ENCODE measurements around the gene ZNF862. TPM values are rescaled to one million over a fixed set of nuclear protein-coding genes. Genes with fewer than 3 reads are reported as not detected.

ZNF862 gene
- total RNA-seq, 1 donor from 2014 or later: 10.4 TPM

- intact Hi-C loops (cut with micrococcal nuclease): no loop called here
- Histone ChIP-seq H3K4me1 (no peaks in the 10 kb centered on the region), H3K27me3 (ENCODE audit: low read depth) (peaks cover 17% of the 10 kb centered on the region), H3K36me3 (no peaks in the 10 kb centered on the region), H3K4me3 (no peak overlapping the region), H3K9me3 (replicated peaks) (no peaks in the 10 kb centered on the region), H3K27ac (replicated peaks) (no peak overlapping the region)
- DNase-seq: no peak
- TF ChIP-seq CTCF (IDR thresholded peaks at IDR 0.05; ENCODE audit: borderline replicate concordance): no peak
Measured at GRCh38 chr7:149815121-149815520, 23.1 kb upstream of the ZNF862 start.

- DNase-seq: no peak
- intact Hi-C loops (cut with micrococcal nuclease): no loop called here
Measured at GRCh38 chr7:149815661-149816266, 22.4 kb upstream of the ZNF862 start.

GRCh38 chr7:149816267-149816751, 21.9 kb upstream of the ZNF862 start:
- H3K36me3 ChIP-seq: no peaks in the 10 kb centered on the region
- no peak overlapping the region for H3K27ac ChIP-seq (replicated peaks)
- intact Hi-C loops (cut with micrococcal nuclease): no loop called here
- H3K27me3 ChIP-seq (ENCODE audit: low read depth): peaks cover 17% of the 10 kb centered on the region
- DNase-seq: no peak
- no peak overlapping the region for H3K4me3 ChIP-seq
- no peaks in the 10 kb centered on the region for H3K4me1 ChIP-seq
- H3K9me3 ChIP-seq (replicated peaks): no peaks in the 10 kb centered on the region
- no peak for TF ChIP-seq CTCF (IDR thresholded peaks at IDR 0.05; ENCODE audit: borderline replicate concordance)

More at GRCh38 chr7:149815661-149816266, 22.4 kb upstream of the ZNF862 start:
- Histone ChIP-seq H3K36me3 (no peaks in the 10 kb centered on the region), H3K27me3 (ENCODE audit: low read depth) (peaks cover 17% of the 10 kb centered on the region), H3K4me3 (no peak overlapping the region), H3K4me1 (no peaks in the 10 kb centered on the region), H3K27ac (replicated peaks) (no peak overlapping the region), H3K9me3 (replicated peaks) (no peaks in the 10 kb centered on the region)
- no peak for TF ChIP-seq CTCF (IDR thresholded peaks at IDR 0.05; ENCODE audit: borderline replicate concordance)

- Histone ChIP-seq H3K9me3 (replicated peaks) (no peaks in the 10 kb centered on the region), H3K4me3 (no peak overlapping the region), H3K27me3 (ENCODE audit: low read depth) (peaks cover 17% of the 10 kb centered on the region), H3K4me1 (no peaks in the 10 kb centered on the region), H3K27ac (replicated peaks) (no peak overlapping the region), H3K36me3 (no peaks in the 10 kb centered on the region)
- DNase-seq: no peak
- TF ChIP-seq CTCF (IDR thresholded peaks at IDR 0.05; ENCODE audit: borderline replicate concordance): no peak
- intact Hi-C loops (cut with micrococcal nuclease): no loop called here
Measured at GRCh38 chr7:149816794-149817193, 21.4 kb upstream of the ZNF862 start.

GRCh38 chr7:149817301-149817771, 20.8 kb upstream of the ZNF862 start:
- intact Hi-C loops (cut with micrococcal nuclease): no loop called here
- Histone ChIP-seq H3K27me3 (ENCODE audit: low read depth) (peaks cover 17% of the 10 kb centered on the region), H3K36me3 (no peaks in the 10 kb centered on the region), H3K27ac (replicated peaks) (no peak overlapping the region), H3K4me3 (no peak overlapping the region), H3K9me3 (replicated peaks) (no peaks in the 10 kb centered on the region), H3K4me1 (no peaks in the 10 kb centered on the region)
- no peak for DNase-seq
- TF ChIP-seq CTCF (IDR thresholded peaks at IDR 0.05; ENCODE audit: borderline replicate concordance): no peak

All from left ventricle myocardium inferior (tissue), 1 donor.